HG03108 (cell line): ENCODE results near the gene SUGT1.
"Not testable (repeated sequence)": the region's sequence is repeated elsewhere in the genome, so short reads cannot be mapped to it uniquely, and the experiment has no call there.

ENCODE experiments used
- ATAC-seq: cut with Tn5 transposase; IDR thresholded peaks from one replicate; pipeline ENCODE4 v1.9.1; 2021; ENCODE audit warnings: moderate library complexity; ENCODE audit not compliant: unreplicated experiment

The SUGT1 gene

DNA sequence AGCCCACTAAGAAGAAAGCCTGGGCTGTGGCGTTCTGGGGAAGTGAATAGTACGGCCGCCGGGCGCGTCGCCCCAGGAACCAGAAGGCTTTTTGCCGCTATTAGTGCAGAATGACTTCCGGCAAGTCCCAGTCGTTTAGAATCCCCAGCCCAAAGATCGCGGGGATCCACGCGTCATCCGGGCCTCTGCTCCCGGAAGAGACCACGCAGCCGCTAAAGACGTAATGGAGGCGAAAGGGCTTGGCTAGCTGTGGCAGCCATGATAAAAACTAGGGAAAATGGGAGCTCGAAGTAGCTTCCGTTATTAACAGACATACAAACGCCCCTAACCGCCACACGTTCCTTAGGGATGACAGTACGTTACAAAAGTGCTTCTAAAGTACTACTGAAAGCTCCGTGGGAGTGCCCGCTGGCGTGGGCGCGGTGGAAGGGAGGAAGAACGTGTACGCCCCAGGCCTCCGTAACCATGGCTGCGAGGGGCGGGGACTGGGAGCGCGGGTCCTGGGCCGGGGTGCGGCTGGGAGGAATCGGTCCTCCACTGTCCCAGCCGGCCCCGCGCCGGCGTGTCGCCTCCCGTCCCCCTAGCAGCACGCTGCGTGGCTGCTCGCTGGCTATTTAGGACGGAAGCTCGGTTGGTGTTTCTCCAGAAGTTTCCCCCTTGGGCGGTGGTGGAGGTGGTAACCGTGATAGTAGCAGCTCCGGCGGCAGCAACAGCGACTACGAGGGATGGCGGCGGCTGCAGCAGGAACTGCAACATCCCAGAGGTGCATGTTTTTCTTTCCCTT is at the start of gene SUGT1:
Gene SUGT1 (plus strand): TSS at position 641 of the 784 bp plus-strand sequence. CDS start 85 bp downstream, at position 726.
- peak; percentile 95 for ATAC-seq

DNA sequence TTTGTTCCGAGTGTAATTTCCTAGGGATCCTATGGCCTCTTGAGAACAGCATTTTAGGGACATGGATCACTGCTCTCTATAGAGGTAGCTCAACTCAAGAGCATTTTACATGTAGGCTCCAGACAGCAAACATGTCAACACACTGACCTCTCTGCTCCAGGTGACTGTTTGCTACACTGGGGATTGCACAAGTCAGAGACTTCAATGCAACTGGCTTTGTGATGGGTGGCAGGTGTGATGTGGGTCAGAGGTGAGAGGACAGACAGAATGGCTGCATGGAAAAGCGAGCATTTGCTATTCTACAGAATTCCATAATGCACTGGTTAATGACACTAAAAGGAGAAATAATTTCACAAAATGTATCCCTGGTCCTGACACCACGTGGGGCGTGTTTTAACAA is 49.3 kb upstream of the SUGT1 start:
- ATAC-seq, result not testable (repeated sequence)

DNA sequence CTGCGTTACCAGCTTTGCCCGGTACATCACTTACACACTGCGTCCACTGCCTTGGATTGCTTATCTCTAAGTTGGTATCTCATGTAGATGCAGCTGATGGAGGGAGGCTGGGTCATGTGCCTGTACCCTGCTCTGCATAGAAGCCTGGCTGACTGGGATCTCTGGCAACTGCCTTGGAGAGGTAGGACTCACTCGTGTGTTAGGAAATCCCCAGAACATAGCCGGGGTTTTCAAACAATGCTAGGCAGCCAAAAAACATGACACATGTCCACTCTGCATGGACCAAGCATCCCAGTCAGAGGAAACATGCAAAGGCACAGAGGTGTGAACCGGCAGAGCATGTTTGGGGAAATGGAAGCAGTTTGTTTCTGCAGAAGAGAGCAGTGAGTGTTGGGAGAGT is 46.5 kb upstream of the SUGT1 start:
- ATAC-seq, result not testable (repeated sequence)

DNA sequence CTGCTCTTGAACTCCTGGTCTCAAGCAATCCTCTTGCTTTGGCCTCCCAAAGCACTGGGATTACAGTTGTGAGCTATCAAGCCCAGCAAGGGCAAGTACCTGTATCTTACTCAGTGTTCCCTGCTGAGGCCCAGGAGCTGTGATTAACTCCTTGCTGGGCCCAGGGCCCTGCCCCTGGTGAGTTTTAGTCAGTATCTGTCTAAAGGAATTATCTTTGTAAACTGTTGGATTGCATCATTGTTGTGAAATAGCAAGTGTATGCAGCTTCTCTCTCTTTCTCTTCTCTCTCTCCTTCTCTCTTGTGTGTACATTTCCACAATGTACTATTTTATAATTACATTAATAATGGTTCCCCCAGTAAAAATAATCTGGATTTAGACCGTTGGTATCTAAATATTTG is 45.8 kb upstream of the SUGT1 start:
- not testable (repeated sequence) for ATAC-seq

DNA sequence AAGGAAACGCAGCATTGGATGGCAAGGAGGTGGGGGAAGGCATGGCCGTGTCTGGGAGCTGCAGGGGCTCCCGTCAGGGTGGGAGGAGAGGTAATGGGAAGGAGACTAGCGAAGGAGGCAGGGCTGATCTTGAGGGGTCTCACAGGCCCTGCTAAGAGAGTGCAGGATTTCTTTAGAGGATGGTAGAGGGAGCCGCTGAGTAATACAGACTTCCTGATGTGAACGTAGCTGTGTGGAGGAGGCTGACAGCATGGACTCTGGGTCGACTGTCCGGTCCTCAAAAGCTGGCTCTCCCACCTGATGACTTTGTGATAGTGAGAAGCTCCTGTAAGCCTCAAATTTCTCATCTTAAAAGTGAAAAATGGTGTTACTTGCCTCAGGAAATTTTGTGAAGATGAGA is 44.5 kb upstream of the SUGT1 start:
- not testable (repeated sequence) for ATAC-seq

DNA sequence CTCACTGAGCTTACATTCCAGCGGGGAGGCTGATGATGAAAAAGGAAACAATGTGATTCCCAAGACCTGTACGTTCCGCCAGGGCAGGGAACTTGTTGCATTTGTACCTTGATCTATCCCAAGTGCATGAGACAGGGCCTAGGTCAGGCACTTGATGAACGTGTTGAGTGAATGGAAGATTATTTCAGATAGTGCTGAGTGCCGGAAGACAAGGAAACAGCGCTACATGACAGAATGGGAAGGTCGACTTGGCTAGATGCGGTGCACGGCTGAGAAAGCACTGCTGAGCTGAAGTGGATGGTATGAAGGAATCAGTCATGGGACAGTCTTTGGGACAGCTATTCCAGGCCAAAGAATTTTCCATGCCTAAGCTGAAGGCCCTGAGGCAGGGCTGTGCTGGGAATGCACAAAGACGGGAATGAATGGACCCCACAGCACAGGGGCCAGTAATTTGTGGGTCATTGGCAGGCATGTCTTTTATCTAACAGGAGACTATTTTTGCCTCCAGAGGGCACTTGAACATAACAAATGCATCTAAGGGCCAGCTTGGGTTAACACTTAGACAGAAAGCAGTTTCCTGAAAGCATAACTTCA is 43.5 kb upstream of the SUGT1 start:
- not testable (repeated sequence) for ATAC-seq

DNA sequence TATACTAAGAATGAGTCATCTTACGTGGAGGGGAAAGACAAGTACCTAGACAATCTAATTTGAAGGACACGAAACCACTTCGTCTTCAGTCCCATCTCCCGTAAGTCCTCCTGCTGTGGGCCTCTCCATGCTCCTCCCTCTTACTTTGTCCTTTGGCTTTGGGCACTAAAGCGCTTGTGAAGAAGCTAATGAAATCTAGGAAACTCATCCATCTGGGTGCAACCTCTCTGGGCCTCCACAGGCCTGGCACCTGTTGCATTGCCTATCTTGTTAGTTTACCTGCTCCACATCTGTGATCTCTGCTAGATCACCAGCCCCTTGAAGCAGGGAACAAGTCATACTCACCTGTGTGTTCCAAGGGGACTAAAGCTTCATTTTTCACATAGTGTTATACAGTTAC is 42.5 kb upstream of the SUGT1 start:
- ATAC-seq, result not testable (repeated sequence)

DNA sequence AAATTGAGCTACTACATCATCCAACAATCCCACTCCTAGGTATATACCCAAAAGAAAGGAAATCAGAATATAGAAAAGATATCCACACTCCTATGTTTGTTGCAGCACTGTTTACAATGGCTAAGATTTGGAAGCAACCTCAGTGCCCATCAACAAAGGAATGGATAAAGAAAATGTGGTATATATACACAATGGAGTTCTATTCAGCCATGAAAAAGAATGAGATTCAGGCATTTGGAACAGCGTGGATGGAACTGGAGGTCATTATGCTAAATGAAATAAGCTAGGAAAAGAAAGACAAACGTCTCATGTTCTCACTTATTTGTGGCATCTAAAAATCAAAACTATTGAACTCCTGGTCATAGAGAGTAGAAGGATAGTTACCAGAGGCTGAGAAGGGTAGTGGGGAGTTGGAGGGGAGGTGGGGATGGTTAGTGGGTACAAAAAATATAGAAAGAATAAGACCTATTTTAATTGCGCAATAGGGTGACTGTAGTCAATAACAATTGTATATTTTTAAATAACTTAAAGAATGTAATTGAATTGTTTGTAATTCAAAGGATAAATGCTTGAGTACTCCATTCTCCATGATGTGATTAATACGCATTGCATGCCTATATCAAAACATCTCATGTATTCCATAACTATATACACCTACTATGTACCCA is 37.4 kb upstream of the SUGT1 start:
- no peak for ATAC-seq

DNA sequence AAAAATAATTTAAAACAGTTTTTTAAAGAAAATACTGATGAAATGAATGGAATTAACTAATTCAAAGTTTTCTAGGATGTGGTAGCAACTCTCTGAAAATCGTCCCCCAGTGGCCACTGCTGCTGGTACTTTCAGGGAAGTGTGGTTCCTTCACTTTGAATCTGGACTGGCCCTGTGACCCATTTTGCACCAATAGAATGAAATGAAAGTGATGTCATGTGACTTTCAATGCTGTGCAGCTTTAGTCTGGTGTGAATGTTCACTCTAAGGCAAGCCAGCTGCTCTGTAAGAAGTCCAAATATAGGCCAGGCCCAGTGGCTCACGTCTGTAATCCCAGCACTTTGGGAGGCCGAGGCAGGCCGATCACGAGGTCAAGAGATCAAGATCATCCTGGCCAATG is 36.8 kb upstream of the SUGT1 start:
- no peak for ATAC-seq

DNA sequence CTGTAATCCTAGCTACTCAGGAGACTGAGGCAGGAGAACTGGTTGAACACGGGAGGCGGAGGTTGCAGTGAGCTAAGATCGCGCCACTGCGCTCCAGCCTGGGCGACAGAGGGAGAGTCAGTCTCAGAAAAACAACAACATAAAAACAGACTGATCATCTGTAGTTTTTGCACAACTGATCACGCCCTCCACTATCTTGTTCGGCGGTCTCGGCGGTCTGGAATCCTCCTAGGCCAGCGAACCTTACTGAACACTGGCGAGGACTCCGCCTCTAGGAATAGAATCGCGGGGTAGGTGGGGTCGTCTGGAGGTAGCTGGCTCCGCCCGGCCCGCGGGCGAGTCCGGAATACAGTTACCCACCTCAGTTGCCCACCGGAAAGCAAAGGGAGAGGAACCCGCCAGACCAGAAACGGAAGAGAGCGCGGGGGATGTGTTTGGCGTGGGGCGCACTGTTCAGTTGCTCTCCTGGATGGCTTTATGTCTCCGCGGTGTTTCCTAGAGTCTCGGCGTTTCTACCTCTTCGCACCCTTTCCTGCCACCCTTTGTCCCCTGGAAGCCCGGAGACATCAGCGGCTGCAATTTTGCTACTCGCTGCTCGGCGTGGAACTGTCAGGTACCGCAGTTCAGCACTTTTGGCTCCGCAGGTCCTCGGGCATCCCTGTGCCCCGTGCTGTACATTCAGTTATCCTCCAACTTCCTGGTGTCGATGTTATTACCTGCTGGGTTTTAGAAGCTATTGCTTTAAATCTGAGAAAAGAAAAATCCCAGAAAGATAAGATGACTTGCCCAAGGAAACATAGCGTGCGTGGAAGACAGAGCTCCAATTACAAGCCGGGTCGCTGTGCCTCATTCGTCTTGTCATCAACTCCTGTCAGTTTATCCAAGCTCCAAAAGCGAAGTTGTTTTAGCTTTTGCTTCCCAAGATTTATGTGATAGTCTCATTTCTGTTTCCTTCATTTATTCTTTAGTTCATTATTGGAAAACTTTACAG is 35.3 kb upstream of the SUGT1 start:
- ATAC-seq, result peak; percentile 98

DNA sequence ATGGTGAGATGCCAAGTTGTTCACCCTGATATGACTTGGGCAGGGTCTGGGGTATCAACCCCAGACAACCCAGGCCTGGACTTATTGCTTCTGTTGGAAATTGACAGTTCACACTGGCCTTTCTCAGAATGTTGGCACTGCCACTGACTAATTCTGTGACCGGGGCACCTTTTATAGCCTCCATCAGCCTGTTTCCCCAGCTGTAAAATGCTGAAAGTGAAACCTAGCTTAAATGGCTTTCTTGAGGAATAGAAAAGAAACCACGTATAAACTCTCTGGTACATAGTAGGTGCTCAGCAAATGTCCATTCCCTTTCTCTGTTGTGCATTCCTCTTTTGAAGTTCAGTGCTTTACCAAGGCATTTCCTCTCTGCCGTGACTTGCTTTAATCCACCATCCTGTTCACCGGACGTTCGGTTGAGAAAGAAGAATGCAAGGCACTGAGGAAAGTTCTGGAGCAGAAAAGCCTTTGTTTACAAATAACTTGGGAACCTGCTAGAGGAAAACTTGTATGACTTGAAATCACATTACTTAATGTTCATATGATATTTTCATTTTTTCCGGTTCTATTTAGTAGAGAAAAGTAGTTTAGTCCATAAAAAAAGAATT is 21.4 kb upstream of the SUGT1 start:
- not testable (repeated sequence) for ATAC-seq

DNA sequence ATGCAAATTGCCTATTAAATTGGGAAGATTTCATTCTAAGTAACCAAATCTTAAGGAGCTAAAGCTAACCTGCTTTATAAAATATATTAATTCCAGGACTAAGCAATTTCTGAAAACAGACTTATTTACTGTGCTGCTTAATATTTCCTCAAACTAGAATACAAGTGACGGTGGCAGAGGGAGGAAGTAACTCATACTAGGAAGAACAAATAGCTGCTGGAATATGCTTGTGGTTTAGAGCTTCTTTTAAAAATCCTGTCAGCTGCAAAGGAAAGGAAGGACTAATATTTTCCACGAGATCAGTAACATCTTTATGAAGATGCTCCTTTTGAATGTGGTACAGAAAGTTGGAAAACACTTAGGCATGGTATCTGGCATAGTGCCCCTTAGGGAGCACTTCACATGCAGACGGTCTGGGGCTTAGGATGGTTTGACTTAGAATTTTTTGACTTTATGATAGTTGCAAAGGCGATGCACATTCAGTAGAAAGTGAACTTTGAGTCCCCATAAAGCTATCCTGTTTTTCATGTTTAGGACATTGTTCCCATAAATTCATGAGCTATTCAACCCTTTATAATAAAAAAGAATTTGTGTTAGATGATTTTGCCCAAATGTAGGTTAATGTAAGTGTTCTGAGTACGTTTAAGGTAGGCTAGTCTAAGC is 13.8 kb upstream of the SUGT1 start:
- ATAC-seq, result no peak

DNA sequence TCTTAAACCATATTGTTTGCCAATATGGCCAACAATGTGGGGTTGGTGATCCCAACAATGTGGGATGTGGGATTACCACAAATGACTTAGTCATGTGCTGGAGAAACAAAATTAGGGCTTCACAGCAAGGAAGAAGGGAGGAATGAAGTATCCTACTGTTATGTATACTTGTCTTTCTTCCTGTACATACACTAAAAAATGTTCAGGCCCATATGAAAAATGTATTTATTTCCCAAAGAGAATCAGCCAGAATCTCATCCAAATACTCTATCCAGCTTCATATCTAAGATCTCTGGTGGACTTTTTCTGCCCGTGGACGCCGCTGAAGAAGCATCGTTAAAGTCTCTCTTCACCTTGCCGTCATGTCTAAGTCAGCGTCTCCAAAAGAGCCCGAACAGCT is 10.5 kb upstream of the SUGT1 start, which contains the start of gene HNRNPA1L2:
Gene HNRNPA1L2 (plus strand): TSS at position 301 of the 400 bp plus-strand sequence. CDS start 62 bp downstream, at position 363.
- ATAC-seq, result no peak

DNA sequence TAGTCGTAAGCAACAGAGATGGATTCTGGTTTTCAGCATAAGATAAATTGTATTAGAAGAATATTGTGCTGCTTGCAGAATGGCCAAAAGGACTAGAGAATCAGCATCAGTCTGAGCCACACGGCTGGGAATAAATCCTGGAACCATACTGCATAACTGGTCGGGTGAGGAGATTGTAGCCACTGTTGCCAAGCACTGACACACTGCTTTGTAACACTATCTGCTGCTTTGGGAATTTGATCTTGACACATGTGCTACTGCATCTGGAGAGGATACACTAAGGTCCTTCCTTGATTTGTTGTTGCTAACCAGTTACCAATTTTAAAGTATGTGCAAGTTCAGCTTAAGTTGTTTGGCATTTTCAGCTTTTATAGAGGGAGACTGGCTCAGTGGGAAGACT is 8.5 kb upstream of the SUGT1 start:
- ATAC-seq, result no peak

DNA sequence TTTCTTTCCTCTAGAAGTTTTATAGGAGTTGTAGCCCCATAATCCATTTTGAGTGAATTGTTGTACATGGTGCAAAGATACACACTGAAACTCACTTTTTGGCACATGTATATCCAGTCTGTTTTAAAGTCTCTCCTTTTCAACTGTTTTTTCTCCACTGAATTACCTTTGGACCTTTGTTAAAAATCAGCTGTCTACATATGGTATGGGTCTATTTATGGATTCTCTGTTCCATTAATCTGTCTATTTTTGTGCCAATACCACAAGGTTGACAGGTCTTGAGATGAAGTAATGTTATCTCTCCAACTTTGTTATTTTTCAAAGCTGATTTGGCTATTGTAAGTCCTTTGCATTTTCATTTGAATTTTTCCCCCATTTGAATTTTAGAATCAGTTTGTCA is 5.7 kb upstream of the SUGT1 start:
- ATAC-seq, result no peak

DNA sequence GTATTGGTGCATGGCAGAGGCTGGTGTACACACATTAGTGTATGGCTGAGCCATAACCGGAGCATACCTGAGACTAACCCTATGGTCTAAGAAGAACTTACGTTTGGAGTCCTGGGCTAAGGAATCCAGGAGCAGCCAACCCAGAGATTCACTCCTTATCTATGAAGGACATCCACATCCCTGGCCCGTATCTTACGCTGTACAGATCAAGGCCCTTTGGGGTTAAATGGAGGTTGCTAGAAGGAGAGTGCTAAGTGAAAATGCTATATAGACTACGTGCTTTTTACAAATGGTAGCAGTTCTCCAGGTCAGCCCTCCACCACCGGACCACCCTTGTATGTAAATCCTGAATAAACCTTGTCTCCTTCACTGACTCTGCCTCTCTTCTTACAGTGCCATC is 1.9 kb upstream of the SUGT1 start:
- ATAC-seq, result no peak

DNA sequence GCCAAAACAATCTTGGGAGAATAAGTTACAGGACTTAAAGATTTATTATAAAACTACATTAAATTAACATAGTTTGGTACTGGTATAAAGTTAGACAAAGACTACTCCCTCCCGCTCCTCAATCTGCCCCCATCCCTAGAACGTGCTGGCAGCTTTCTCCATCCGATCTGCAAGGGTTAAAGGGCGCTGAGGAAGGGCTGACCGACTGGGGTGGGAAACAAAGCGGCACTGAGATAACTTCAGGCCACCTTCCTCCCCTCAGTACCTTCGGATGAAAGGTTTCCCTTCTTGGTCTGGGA is 790 bp upstream of the SUGT1 start:
- ATAC-seq, result peak; percentile 8

DNA sequence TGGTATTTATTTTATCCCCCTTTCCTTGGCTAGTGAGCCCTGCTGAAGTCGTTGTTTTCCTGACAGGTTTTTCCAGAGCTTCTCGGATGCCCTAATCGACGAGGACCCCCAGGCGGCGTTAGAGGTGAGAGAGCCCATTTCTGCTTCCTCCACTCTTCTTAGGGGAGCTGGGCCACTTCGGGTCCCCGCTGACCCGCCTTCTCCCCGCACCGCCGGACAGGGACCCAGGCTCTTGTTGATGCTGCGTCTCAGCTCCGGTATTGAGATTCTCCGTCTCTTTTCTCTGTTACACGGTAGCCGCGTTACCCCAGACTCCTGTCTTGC is 306 bp downstream of the SUGT1 start:
- ATAC-seq, result peak; percentile 22

DNA sequence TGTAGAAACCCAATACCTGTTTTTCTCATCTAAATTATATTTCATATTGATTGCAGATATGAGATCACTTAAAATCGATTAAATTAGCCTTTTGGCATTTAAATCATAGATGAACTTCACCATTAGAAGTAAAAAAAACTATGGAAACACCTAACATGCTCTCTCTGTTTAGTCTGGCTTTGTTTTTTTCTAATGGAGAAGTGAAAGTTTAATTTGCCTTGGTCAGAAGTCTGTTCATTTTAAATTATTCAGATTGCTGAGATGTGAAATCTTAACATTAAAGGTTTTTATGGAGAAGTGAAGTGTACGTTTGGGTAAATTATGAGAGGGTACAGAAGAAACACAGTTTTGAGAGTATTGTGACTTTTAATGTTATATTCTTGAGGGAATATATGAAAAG is 6.7 kb downstream of the SUGT1 start:
- no peak for ATAC-seq

DNA sequence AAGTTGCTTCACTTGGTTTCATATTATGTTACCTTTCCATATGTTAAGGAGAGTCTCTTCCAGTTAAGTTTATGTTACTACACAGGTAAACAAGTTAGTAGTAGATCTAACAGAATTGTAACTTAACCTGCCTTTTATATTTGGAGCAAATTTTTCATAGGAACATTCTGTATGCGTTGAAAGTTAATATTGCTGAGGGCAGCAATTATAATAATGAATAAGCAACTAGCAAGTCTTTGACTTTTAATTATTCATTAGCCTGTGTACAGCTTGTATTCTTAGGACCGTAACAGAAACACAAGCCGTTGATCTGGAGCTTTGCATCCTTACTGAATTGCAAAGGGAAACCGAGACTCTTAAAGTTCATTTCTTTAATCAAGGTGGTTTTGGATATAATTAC is 11.6 kb downstream of the SUGT1 start:
- ATAC-seq, result no peak
